Measurements from ENCODE around the gene CRADD. TPM values are rescaled to one million over a fixed set of nuclear protein-coding genes. Genes with fewer than 3 reads are reported as not detected.

CRADD gene
- total RNA-seq, 4 donors from 2014 or later = 23.5 to 35.3 (median 26.1) TPM

DNA sequence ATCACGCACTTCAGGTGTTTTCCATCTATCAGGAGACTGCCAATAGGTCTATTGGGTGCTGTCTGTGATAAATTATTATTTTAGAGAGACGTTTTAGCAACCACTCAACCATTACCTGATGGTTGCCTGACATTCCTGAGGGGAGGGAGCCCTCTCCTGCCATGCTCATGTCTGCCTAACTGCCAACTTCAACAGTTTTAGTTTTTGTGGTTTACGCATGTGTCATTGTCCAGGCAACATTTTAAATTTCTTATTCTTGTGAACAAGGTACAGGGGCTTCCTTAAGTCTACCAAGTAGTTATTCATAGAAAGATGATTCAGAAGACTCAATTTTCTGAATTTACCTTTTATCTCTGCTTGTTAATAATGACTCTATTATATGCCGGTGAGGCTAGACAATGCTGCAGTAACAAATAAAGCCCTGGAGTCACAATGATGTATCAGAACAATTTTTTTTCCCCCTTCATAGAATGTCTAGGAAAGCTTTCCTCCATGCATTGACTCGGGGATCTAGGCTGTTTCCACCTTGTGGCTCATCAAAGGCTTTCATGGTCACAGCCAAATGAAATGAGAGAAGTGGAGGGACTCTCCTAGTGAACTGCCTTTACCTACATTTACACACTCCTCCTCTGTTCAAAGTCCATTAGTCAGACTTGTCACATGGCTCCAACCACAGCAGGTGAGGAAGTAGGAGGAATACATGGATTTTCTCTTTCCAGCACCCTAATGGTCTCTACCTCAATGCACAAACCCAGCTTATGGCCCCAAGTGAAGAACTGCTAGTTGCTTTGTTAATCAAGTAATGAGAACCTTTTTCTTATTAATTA is 225.8 kb downstream of the CRADD start:
- TF ChIP-seq EP300 (IDR thresholded peaks at IDR 0.05) = no peak
- no peak for TF ChIP-seq POLR2A (IDR thresholded peaks at IDR 0.05; ENCODE audit: low read depth)
- intact Hi-C loops (cut with DNase I) = no loop called here
- 91% methylated on average over 5 of the region's 5 CpGs for WGBS
- DNase-seq (ENCODE audit: extremely low spot score) = no peak
- H3K4me3 ChIP-seq = no peak overlapping the region
- no peaks in the 10 kb centered on the region for H3K27me3 ChIP-seq
- H3K4me1 ChIP-seq = no peaks in the 10 kb centered on the region
- H3K36me3 ChIP-seq = no peaks in the 10 kb centered on the region
- H3K9me3 ChIP-seq = peaks cover 0 to 10% (median 0%) of the 10 kb centered on the region in 4 donors
- H3K27ac ChIP-seq (replicated peaks in 1 of 4) = no peak overlapping the region

DNA sequence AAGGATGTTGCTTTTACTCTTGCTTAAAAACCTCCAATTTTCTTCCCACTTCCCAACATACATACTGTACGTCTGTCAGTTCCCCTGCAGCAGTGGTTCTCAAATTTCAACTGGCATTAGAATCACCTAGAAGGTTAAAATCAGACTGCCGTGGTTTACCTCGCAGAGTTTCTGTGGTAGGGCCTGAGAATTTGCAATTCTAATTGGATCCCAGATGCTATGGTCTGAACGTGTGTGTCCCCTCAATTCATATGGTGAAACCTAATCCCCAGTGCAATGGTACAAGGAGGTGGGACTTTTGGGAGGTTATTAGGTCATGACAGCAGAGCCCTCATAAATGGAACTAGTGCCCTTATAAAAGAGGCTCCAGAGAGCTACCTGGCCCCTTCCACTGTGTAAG is 226.9 kb downstream of the CRADD start:
- Histone ChIP-seq H3K36me3 (no peaks in the 10 kb centered on the region), H3K9me3 (peaks cover 0 to 10% (median 0%) of the 10 kb centered on the region in 4 donors), H3K27ac (replicated peaks in 1 of 4) (no peak overlapping the region), H3K4me1 (peaks cover 0 to 6% (median 5%) of the 10 kb centered on the region in 4 donors), H3K4me3 (no peak overlapping the region), H3K27me3 (no peaks in the 10 kb centered on the region)
- intact Hi-C loops (cut with DNase I) = no loop called here
- 89% methylated on average over 4 of the region's 4 CpGs for WGBS
- DNase-seq (ENCODE audit: extremely low spot score) = no peak
- TF ChIP-seq EP300 (IDR thresholded peaks at IDR 0.05) = no peak
- TF ChIP-seq POLR2A (IDR thresholded peaks at IDR 0.05; ENCODE audit: low read depth) = no peak
- no peak for TF ChIP-seq POLR2AphosphoS5 (IDR thresholded peaks at IDR 0.05)
- TF ChIP-seq, protein P1, sequence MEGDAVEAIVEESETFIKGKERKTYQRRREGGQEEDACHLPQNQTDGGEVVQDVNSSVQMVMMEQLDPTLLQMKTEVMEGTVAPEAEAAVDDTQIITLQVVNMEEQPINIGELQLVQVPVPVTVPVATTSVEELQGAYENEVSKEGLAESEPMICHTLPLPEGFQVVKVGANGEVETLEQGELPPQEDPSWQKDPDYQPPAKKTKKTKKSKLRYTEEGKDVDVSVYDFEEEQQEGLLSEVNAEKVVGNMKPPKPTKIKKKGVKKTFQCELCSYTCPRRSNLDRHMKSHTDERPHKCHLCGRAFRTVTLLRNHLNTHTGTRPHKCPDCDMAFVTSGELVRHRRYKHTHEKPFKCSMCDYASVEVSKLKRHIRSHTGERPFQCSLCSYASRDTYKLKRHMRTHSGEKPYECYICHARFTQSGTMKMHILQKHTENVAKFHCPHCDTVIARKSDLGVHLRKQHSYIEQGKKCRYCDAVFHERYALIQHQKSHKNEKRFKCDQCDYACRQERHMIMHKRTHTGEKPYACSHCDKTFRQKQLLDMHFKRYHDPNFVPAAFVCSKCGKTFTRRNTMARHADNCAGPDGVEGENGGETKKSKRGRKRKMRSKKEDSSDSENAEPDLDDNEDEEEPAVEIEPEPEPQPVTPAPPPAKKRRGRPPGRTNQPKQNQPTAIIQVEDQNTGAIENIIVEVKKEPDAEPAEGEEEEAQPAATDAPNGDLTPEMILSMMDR (IDR thresholded peaks at IDR 0.05) = no peak

DNA sequence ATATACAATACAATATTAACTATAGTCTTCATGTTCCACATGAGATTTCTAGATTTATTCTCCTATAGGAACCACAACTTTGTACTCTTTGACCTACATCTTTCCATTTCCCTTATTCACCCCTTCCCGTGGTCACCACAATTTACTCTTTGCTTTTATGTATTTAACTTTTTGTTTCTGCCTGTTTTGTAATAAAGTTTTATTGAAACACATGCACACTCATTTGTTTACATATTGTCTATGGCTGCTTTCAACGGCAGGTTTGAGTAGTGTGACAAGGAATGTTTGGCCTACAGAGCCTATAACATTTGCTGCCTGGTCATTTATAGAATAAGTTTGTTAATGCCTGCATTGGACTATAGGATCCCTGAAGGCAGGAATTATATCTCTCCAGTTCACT is 231.1 kb downstream of the CRADD start:
- no peaks in the 10 kb centered on the region for H3K9me3 ChIP-seq
- TF ChIP-seq POLR2AphosphoS5 (IDR thresholded peaks at IDR 0.05) (no peak), POLR2A (IDR thresholded peaks at IDR 0.05; ENCODE audit: low read depth) (no peak), EP300 (IDR thresholded peaks at IDR 0.05) (no peak)
- TF ChIP-seq, protein P1 (IDR thresholded peaks at IDR 0.05) = no peak
- H3K36me3 ChIP-seq = no peaks in the 10 kb centered on the region
- intact Hi-C loops (cut with DNase I) = no loop called here
- H3K4me3 ChIP-seq = no peak overlapping the region
- H3K27me3 ChIP-seq = no peaks in the 10 kb centered on the region
- 86% methylated on average over 2 of the region's 2 CpGs for WGBS
- DNase-seq (ENCODE audit: extremely low spot score) = no peak
- no peak overlapping the region for H3K27ac ChIP-seq (replicated peaks in 1 of 4)
- H3K4me1 ChIP-seq = peaks cover 0 to 10% (median 8%) of the 10 kb centered on the region in 4 donors

DNA sequence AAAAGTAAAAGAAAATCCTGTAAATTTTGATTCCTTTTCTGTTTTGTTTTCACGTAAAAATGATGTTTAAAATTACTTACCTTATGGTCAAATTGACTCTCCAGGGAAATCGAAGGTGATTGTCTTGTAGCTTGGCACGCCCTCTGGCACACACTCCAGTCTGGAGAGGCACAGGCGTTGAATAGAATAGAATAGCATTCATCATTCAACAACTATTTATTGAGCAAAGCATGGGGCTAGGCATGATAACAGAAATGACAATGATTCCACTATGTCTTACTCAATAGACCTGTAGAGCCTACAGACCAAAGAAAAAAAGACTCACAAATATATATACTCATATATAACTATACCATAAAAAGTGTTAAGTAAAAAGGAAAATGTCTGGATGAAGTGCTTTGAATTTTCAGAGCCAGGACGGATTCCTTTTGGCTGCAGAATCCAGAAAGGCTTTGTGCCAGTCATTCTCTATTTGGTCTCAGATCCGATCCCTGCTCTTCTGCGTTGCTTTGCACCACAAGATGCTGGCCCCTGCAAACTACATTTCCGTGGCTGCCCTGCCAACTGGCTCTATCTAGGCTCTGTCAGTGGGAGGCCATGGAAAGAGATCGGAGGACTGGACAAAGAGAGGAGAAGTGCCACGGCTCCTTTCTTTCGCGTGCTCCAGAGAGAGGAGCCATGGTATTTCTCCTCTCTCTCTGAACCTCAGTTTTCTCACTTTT is 231.8 kb downstream of the CRADD start:
- Histone ChIP-seq H3K27ac (replicated peaks in 1 of 4) (no peak overlapping the region), H3K36me3 (no peaks in the 10 kb centered on the region), H3K27me3 (no peaks in the 10 kb centered on the region), H3K4me3 (no peak overlapping the region), H3K9me3 (no peaks in the 10 kb centered on the region), H3K4me1 (peaks cover 0 to 10% (median 8%) of the 10 kb centered on the region in 4 donors)
- 51% methylated on average over 12 of the region's 12 CpGs for WGBS
- no peak for DNase-seq (ENCODE audit: extremely low spot score)
- TF ChIP-seq POLR2AphosphoS5 (IDR thresholded peaks at IDR 0.05) = no peak
- TF ChIP-seq, protein P1 (IDR thresholded peaks at IDR 0.05) = no peak
- no peak for TF ChIP-seq POLR2A (IDR thresholded peaks at IDR 0.05; ENCODE audit: low read depth)
- no peak for TF ChIP-seq EP300 (IDR thresholded peaks at IDR 0.05)
- intact Hi-C loops (cut with DNase I) = no loop called here

DNA sequence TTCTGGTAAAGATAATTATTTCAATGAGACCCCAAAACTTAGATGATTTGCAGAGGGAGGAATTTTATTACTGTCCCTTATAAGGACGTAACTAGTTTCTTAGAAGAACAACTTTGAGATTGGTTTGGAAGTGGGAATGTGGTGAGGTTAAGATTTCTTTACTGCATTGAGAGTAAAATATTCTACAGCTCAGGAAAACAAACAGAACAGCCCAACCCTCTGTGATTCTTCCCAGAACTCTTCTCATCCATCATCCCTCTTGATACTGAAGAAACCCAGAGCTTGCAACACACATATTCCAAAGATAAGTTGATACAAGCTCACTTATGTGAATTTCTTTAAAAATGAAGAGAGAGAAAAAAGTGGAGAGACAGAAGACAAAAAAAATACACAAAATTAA is 234.2 kb downstream of the CRADD start:
- Histone ChIP-seq H3K9me3 (no peaks in the 10 kb centered on the region), H3K4me3 (no peak overlapping the region), H3K36me3 (no peaks in the 10 kb centered on the region), H3K27me3 (no peaks in the 10 kb centered on the region), H3K4me1 (peaks cover 0 to 10% (median 8%) of the 10 kb centered on the region in 4 donors), H3K27ac (replicated peaks in 1 of 4) (no peak overlapping the region)
- WGBS = 93% methylated on average over 1 of the region's 1 CpG
- intact Hi-C loops (cut with DNase I) = no loop called here
- no peak for DNase-seq (ENCODE audit: extremely low spot score)
- TF ChIP-seq POLR2A (IDR thresholded peaks at IDR 0.05; ENCODE audit: low read depth) (no peak), EP300 (IDR thresholded peaks at IDR 0.05) (no peak), POLR2AphosphoS5 (IDR thresholded peaks at IDR 0.05) (no peak)
- TF ChIP-seq, protein P1 (IDR thresholded peaks at IDR 0.05) = no peak
